ENCODE data around the gene TRPM1. TPM values are rescaled to one million over a fixed set of nuclear protein-coding genes. Genes with fewer than 3 reads are reported as not detected.

TRPM1 gene
- not detected for total RNA-seq

GRCh38 chr15:31101262-31102038 lies at the start of gene TRPM1:
Gene TRPM1 (minus strand): TSS chr15:31101725. CDS start chr15:31081355, 20,370 bp downstream.
- Histone ChIP-seq H3K27ac (no peak within 1 kb of the TSS), H3K4me1 (no peaks in the 10 kb centered on the region), H3K4me3 (no peak within 1 kb of the TSS), H3K27me3 (no peaks in the 10 kb centered on the region), H3K9me3 (no peaks in the 10 kb centered on the region), H3K36me3 (no peaks in the 10 kb centered on the region)
- DNase-seq (no peak), ATAC-seq (ENCODE audit: low FRiP score in 2 of 2) (no peak)
- WGBS, 2 donors, result 90 to 92% methylated on average over 4 to 5 of the region's 5 CpGs
- TF ChIP-seq POLR2AphosphoS5 (IDR thresholded peaks at IDR 0.05) (no peak), POLR2A (IDR thresholded peaks at IDR 0.05) (no peak), EP300 (IDR thresholded peaks at IDR 0.05) (no peak), CTCF (IDR thresholded peaks at IDR 0.05) (no peak)

GRCh38 chr15:31150732-31151231 lies 49.3 kb upstream of the TRPM1 start:
- WGBS, 2 donors, result 76 to 85% methylated on average over 9 of the region's 9 CpGs
- no peak for TF ChIP-seq CTCF (IDR thresholded peaks at IDR 0.05)
- TF ChIP-seq EP300 (IDR thresholded peaks at IDR 0.05), result no peak
- TF ChIP-seq POLR2AphosphoS5 (IDR thresholded peaks at IDR 0.05), result no peak
- no peak for TF ChIP-seq POLR2A (IDR thresholded peaks at IDR 0.05)

GRCh38 chr15:31149987-31150386 lies 48.5 kb upstream of the TRPM1 start:
- Histone ChIP-seq H3K9me3 (no peaks in the 10 kb centered on the region), H3K36me3 (no peaks in the 10 kb centered on the region), H3K27me3 (no peaks in the 10 kb centered on the region), H3K27ac (no peak overlapping the region), H3K4me1 (no peaks in the 10 kb centered on the region), H3K4me3 (no peak overlapping the region)
- WGBS, 2 donors, result 84 to 91% methylated on average over 4 of the region's 4 CpGs
- DNase-seq (no peak), ATAC-seq (ENCODE audit: low FRiP score in 2 of 2) (no peak)
- TF ChIP-seq CTCF (IDR thresholded peaks at IDR 0.05), result no peak
- TF ChIP-seq POLR2AphosphoS5 (IDR thresholded peaks at IDR 0.05), result no peak
- no peak for TF ChIP-seq EP300 (IDR thresholded peaks at IDR 0.05)
- no peak for TF ChIP-seq POLR2A (IDR thresholded peaks at IDR 0.05)

More at GRCh38 chr15:31150732-31151231, 49.3 kb upstream of the TRPM1 start:
- no peaks in the 10 kb centered on the region for H3K27me3 ChIP-seq
- H3K9me3 ChIP-seq, result no peaks in the 10 kb centered on the region
- no peak for ATAC-seq (ENCODE audit: low FRiP score in 2 of 2)
- H3K36me3 ChIP-seq, result no peaks in the 10 kb centered on the region
- no peaks in the 10 kb centered on the region for H3K4me1 ChIP-seq
- H3K27ac ChIP-seq, result no peak overlapping the region
- no peak for DNase-seq
- no peak overlapping the region for H3K4me3 ChIP-seq

- no peaks in the 10 kb centered on the region for H3K36me3 ChIP-seq
- WGBS, 2 donors, result 44 to 56% methylated on average over 6 of the region's 6 CpGs
- ATAC-seq (ENCODE audit: low FRiP score in 2 of 2) (no peak), DNase-seq (no peak)
- TF ChIP-seq POLR2A (IDR thresholded peaks at IDR 0.05) (no peak), POLR2AphosphoS5 (IDR thresholded peaks at IDR 0.05) (no peak), CTCF (IDR thresholded peaks at IDR 0.05) (no peak), EP300 (IDR thresholded peaks at IDR 0.05) (no peak)
- no peak overlapping the region for H3K4me3 ChIP-seq
- H3K4me1 ChIP-seq, result no peaks in the 10 kb centered on the region
- H3K27me3 ChIP-seq, result no peaks in the 10 kb centered on the region
- no peaks in the 10 kb centered on the region for H3K9me3 ChIP-seq
- no peak overlapping the region for H3K27ac ChIP-seq
Observed at GRCh38 chr15:31149088-31149505, 47.6 kb upstream of the TRPM1 start.
